Hepatocyte (in vitro differentiated cells): Measurements from ENCODE around the gene SHROOM2.

Source experiments
- EZH2phosphoT487 ChIP-seq: fragments of 200-600 bp; sonication (generic); IDR thresholded peaks from one replicate; pipeline ENCODE4 v1.6.1; 2018; ENCODE audit warnings: antibody characterized with exemption, mild to moderate bottlenecking, low read depth, moderate library complexity; ENCODE audit not compliant: unreplicated experiment, severe bottlenecking
- TF ChIP-seq, protein P1 (sequence below): fragments of 200-600 bp; sonication (generic); IDR thresholded peaks from 2 replicates; pipeline ENCODE4 v1.5.1; 2016; ENCODE audit warnings: antibody characterized with exemption, mild to moderate bottlenecking; ENCODE audit not compliant: poor library complexity

DNA sequence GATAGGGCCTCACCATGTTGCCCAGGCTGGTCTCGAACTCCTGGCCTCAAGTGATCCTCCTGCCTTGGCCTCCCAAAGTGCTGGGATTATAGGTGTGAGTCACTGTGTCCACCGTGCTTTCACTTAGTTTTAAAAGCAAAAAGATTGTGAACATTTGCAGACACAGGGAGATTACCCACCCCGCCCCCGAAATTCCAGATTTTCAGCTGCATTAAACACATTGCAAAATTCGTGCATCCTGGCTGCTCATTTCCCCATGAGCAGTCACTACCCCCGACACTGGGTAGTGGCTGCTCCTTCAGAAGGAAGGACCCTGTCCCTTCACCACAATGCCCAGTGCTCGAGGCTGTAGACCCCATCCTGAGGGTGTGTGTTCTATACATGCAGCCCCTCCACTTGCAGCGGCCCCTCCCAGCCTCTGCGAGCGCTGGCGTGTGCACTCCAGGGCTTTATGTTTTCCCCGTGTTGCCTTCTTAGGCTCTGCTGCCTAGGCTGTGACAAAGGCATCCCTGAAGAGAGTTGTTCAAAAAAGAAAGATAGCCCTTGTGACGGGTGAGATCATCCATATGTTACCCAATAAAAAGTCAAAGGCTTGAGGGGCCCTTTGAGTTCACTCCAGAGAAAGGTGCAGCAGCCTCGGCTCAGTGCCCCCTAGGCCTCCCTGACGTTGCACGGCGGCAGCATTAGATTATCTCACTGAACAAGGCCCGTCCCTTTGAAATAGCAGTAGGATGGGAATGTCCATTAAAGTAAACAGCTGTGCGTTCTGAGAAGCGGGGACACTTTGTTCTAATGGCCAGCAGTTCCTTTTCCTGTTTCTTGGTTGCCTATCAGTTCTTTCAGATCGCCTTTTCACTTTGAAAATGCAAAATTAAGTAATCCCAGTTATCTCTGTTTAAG lies 71.6 kb downstream of the SHROOM2 start:
- TF ChIP-seq EZH2phosphoT487: no peak
- TF ChIP-seq, protein P1, sequence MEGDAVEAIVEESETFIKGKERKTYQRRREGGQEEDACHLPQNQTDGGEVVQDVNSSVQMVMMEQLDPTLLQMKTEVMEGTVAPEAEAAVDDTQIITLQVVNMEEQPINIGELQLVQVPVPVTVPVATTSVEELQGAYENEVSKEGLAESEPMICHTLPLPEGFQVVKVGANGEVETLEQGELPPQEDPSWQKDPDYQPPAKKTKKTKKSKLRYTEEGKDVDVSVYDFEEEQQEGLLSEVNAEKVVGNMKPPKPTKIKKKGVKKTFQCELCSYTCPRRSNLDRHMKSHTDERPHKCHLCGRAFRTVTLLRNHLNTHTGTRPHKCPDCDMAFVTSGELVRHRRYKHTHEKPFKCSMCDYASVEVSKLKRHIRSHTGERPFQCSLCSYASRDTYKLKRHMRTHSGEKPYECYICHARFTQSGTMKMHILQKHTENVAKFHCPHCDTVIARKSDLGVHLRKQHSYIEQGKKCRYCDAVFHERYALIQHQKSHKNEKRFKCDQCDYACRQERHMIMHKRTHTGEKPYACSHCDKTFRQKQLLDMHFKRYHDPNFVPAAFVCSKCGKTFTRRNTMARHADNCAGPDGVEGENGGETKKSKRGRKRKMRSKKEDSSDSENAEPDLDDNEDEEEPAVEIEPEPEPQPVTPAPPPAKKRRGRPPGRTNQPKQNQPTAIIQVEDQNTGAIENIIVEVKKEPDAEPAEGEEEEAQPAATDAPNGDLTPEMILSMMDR: no peak
